Measurements from ENCODE around the gene RPL7L1.

GRCh38 chr6:42909835-42910234 is 30.4 kb downstream of the RPL7L1 start:
- no peak for TF ChIP-seq GABPA (IDR thresholded peaks at IDR 0.05; ENCODE audit: low read depth)
- no peak for TF ChIP-seq CTCF (IDR thresholded peaks at IDR 0.05; ENCODE audit: insufficient read depth, low read length)
